HG03457 (cell line): ENCODE measurements around the gene NOP16.
"Not testable (repeated sequence)": the region's sequence is repeated elsewhere in the genome, so short reads cannot be mapped to it uniquely, and the experiment has no call there.

Experiments used
- ATAC-seq: cut with Tn5 transposase; IDR thresholded peaks from one replicate; pipeline ENCODE4 v1.9.1; 2021; ENCODE audit warnings: moderate number of reproducible peaks; ENCODE audit not compliant: unreplicated experiment

Gene NOP16

GRCh38 chr5:176410486-176411180 is 22.2 kb upstream of the NOP16 start:
- no peak for ATAC-seq

DNA sequence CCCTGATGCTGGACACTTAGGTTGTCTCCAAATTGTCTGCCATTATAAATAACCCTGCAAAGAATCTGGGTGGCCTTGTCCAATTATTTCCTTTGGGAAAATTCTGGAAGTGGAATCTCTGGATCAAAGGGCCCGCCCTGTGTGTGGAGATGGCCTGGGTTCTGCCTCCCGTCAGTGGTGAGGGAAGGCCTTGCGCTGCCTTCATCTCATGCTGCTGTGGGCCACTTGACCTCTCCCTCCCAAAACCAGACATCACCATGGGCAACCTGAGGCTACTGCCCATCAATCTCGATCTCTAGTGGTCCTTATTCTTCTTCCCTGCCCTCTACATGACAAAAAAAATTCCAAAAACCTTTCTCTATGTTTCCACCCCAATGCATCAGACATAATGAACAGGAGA is 21.4 kb upstream of the NOP16 start:
- no peak for ATAC-seq

- ATAC-seq: no peak
These were observed 20.2 kb upstream of the NOP16 start for GRCh38 chr5:176408590-176408989.

DNA sequence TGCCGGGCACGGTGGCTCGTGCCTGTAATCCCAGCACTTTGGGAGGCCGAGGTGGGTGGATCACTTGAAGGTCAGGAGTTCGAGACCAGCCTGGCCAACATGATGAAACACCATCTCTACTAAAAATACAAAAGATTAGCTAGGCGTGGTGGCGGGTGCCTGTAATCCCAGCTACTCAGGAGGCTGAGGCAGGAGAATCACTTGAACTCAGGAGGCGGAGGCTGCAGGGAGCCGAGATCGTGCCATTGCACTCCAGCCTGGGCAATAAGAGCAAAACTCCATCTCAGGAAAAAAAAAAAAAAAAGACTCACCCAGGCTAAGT is 19.8 kb upstream of the NOP16 start:
- ATAC-seq: not testable (repeated sequence)

DNA sequence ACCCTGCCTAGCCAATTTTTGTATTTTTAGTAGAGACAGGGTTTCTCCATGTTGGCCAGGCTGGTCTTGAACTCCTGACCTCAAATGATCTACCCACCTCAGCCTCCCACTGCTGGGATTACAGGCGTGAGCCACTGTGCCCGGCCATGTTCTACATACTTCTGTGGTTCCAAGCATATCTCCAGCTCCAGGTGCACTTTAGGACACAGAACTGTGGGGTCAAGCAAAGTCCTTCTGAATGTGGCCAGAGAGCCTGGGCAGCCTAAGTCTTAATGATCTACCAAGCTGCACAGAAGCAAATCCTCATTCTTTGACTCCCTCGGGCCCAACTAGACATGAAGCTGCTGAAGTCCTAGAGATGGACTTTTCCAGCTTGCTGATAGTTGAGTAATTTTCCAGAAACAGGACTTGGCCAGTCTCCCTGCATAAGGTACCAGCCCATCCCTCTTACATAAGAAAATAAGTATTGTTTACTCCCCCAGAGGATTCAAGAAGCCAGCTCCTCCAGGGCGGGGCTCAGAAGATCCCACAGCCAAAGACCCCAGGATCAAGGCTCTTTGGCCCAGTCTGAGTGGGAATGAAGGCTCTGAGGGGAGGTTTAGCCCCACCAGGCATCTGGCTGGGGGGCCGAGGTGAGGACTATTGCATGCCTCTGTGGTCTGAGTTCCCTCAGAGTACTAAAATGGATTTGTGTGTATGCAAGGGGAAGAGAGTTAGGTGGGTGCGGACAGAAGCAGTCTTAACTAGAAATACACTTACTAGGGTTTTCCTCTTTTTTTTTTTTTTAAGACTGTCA is 19.3 kb upstream of the NOP16 start:
- ATAC-seq: no peak

DNA sequence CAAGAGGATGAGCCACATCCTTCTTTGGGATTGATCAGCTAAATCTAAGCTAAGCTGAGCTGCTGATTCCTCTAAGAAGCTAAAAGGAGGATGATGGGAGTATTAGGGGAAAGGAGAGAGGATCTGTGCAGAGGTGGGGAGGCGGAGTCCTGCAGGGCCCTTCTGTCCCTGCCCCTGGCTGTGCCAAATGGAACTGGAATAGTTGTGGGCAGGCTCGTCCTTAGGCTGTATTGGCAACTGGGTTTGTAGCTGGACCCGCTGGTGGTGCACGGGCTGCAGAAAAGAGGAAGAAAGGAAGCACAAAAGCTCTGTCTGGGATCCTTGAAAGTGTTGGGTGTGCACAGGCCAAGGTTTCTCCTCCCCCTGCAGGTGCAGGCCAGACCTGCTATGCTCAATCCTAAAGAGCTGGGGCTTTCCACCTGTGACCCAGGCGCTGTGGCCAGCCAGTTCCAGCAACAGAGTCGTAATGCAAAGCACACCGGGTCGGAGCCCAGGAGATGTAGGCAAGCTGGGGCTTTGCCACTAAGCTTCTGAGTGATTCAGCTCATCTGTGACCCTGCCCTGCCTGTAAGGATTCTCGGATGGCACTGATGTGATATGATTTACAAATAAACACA is 18.1 kb upstream of the NOP16 start:
- no peak for ATAC-seq

- ATAC-seq: no peak
These were observed 17.4 kb upstream of the NOP16 start for GRCh38 chr5:176405656-176406435.

- no peak for ATAC-seq
These were observed 13.1 kb upstream of the NOP16 start for GRCh38 chr5:176401281-176402205.

DNA sequence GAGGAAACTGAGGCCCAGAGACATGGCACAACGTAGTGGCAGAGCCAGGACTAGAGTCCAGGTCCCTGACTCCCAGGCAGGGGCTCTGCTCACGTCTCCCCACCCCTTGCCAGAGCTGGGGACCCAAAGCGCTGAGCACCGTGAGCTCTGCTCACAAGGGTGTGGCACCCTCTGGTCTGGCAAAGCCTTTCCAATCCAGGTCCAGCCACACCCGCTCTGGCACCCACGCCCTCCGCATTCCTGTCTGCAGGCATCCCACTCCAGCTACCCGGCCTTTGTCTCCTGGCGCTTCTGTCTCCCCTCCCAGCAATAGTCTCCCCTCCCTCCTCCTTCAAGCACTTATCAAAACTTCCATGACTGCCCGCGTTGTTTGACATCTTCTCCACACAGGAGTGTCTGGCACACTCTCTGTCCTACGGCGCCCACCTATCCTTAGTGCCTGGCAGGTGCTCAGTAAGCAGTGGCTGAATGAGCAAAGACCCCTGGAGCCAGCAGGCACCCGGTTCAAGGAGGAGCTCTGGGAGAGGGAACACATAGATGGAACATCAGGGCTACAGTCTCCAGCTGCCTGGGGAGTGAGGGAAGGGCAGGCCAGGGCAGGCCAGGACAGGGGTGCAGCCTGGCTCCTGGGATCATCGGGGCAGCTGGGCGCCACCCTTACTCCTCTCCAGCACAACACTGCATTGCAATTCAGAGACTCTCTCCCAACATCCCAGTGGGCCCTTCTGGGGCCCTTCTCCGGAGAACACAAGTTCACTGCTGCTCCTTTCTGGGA is 12.2 kb upstream of the NOP16 start:
- ATAC-seq: no peak

GRCh38 chr5:176397736-176398420 is 9.5 kb upstream of the NOP16 start:
- ATAC-seq: no peak

DNA sequence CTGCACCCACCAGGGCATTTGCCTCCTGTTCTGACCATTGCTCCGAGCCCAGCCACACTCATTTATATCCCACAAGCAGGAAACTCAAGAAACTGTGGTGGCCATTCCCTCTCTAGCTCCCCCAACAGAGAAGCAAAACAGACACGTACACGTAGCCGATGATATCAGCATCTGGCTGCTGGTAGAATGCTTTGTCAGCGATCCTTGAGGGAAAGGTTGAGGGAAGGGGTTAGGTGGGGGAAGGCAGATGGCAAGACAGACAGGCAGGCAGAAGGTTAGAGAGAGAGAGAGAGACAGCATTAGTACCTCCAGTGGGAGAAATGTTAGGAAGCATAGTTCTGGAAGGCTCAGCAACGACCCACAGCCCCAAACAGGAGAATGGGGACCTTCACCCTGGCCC is 7.9 kb upstream of the NOP16 start:
- no peak for ATAC-seq

GRCh38 chr5:176394881-176395675 is 6.7 kb upstream of the NOP16 start:
- ATAC-seq: no peak

- ATAC-seq: no peak
These were observed 5.7 kb upstream of the NOP16 start for GRCh38 chr5:176394096-176394495.

GRCh38 chr5:176392526-176392925 is 4.1 kb upstream of the NOP16 start:
- ATAC-seq: no peak

DNA sequence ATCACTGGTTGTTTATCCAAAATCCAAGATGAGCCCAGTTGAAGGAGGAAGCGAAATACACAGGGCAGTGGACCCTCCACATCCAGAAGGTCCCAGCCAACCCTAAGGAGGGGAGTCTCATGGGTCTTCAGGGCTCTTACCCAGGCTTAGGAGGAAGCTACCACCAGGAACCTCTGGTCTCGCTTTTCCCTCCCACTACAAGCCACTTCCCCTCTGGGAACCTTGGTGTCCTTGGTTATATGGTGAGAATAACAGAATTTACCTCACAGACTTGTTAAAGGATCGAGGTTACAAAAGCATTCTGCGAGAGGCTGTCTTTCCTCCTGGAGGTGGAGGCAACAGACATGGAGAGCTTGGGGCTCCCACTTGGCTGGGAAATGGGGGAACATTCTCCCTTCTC is 3.6 kb upstream of the NOP16 start:
- ATAC-seq: no peak

GRCh38 chr5:176391479-176391878 is 3.1 kb upstream of the NOP16 start:
- ATAC-seq: no peak

- ATAC-seq: peak; percentile 14
These were observed 1.0 kb upstream of the NOP16 start for GRCh38 chr5:176389135-176390123.
